Endometrial microvascular endothelial cells (primary cell): ENCODE results near the gene APOB. TPM values are rescaled to one million over a fixed set of nuclear protein-coding genes. Genes with fewer than 3 reads are reported as not detected.
"Not testable (repeated sequence)": the region's sequence is repeated elsewhere in the genome, so short reads cannot be mapped to it uniquely, and the experiment has no call there.

Experiments used
- in situ Hi-C: cut with HindIII; loops from 2 replicates; pipeline ENCODE4 v1.10.0; 2017; ENCODE audit warnings: low sequenced_read_pairs, low pct_unique_long_range_greater_than_20kb; ENCODE audit errors: inconsistent ontology term
- total RNA-seq: library from RNA; depleted of rRNA; stranded (reverse); fragments of >200 nt; gene quantifications from one replicate; pipeline ENCODE4 v1.2.3, GENCODE V29; 2015; ENCODE audit errors: inconsistent ontology term

The APOB gene
- total RNA-seq, 1 donor from 2014 or later: not detected

- in situ Hi-C loops: no loop called here
Observed at GRCh38 chr2:21035974-21036707, 7.7 kb downstream of the APOB start.

GRCh38 chr2:21035282-21035973, 8.4 kb downstream of the APOB start:
- in situ Hi-C loops: no loop called here

- in situ Hi-C loops: no loop called here
Observed at GRCh38 chr2:21034972-21035279, 8.9 kb downstream of the APOB start.

- in situ Hi-C loops: no loop called here
Observed at GRCh38 chr2:21034156-21034971, 9.5 kb downstream of the APOB start.

GRCh38 chr2:21033237-21034155, 10.4 kb downstream of the APOB start:
- in situ Hi-C loops: no loop called here

GRCh38 chr2:21032338-21033236, 11.3 kb downstream of the APOB start:
- in situ Hi-C loops: no loop called here

- in situ Hi-C loops: no loop called here
Observed at GRCh38 chr2:21030983-21031968, 12.6 kb downstream of the APOB start.

GRCh38 chr2:21029519-21029918, 14.4 kb downstream of the APOB start:
- in situ Hi-C loops: no loop called here

- in situ Hi-C loops: not testable (repeated sequence)
Observed at GRCh38 chr2:21028951-21029350, 14.9 kb downstream of the APOB start.

- in situ Hi-C loops: no loop called here
Observed at GRCh38 chr2:21028021-21028947, 15.6 kb downstream of the APOB start.

- in situ Hi-C loops: no loop called here
Observed at GRCh38 chr2:21026479-21027282, 17.2 kb downstream of the APOB start.

- in situ Hi-C loops: no loop called here
Observed at GRCh38 chr2:21025690-21026478, 18.0 kb downstream of the APOB start.

GRCh38 chr2:21024722-21025389, 19.0 kb downstream of the APOB start:
- in situ Hi-C loops: no loop called here

- in situ Hi-C loops: no loop called here
Observed at GRCh38 chr2:21024198-21024597, 19.7 kb downstream of the APOB start.
